K562 (cell line): ENCODE results near the gene NFE2. TPM values are rescaled to one million over a fixed set of nuclear protein-coding genes. Genes with fewer than 3 reads are reported as not detected.
A peak's percentile ranks its signal among the peaks of the same experiment; 100 is the strongest.

Experiments used
- BRD4 ChIP-seq: fragments of 200-600 bp; sonication (generic); IDR thresholded peaks from 2 replicates; pipeline ENCODE4 v1.6.1; 2017; ENCODE audit warnings: inconsistent platforms
- CHD2 ChIP-seq: IDR thresholded peaks from 2 replicates; pipeline ENCODE4 v1.6.1; 2011; ENCODE audit warnings: low read depth, low read length
- CREBBP ChIP-seq: IDR thresholded peaks from one replicate; pipeline ENCODE4 v1.6.1; 2012; ENCODE audit warnings: low read depth, mild to moderate bottlenecking, control low read depth, inconsistent platforms, low read length
- JUND ChIP-seq, 2 experiments: IDR thresholded peaks; 2 replicates in 1 of 2; 3 replicates in 1 of 2; pipeline ENCODE4 v1.6.1; 2011; ENCODE audit warnings: borderline replicate concordance in 2 of 2, low read depth in 2 of 2, low read length in 2 of 2, improper control_type of control experiment in 1 of 2, missing biosample characterization in 1 of 2, missing genetic modification characterization in 1 of 2, missing genetic modification reagents in 1 of 2
- KAT7 ChIP-seq: sonication (generic); formaldehyde crosslinking; IDR thresholded peaks from 2 replicates; pipeline ENCODE4 v1.8.0; 2022; ENCODE audit warnings: missing genetic modification reagents, mild to moderate bottlenecking, borderline replicate concordance
- LEF1 ChIP-seq: fragments of 450-650 bp; IDR thresholded peaks from 2 replicates; pipeline ENCODE4 v1.6.1; 2016; ENCODE audit warnings: mild to moderate bottlenecking
- MAFF ChIP-seq: IDR thresholded peaks from 2 replicates; pipeline ENCODE4 v1.6.1; 2012; ENCODE audit warnings: low read length, improper control_type of control experiment
- SAP30 ChIP-seq: fragments of 200-600 bp; sonication (generic); IDR thresholded peaks from 2 replicates; pipeline ENCODE4 v1.6.1; 2012; ENCODE audit warnings: borderline replicate concordance, low read depth, mild to moderate bottlenecking, moderate library complexity, low read length, control low read depth, inconsistent platforms; ENCODE audit not compliant: insufficient read depth, poor library complexity, severe bottlenecking
- SIX5 ChIP-seq, 2 experiments: IDR thresholded peaks; 2 replicates each; pipeline ENCODE4 v1.6.1; 2011; ENCODE audit warnings: low read length in 2 of 2, borderline replicate concordance in 1 of 2, low read depth in 1 of 2, mild to moderate bottlenecking in 1 of 2, moderate library complexity in 1 of 2; ENCODE audit not compliant: insufficient read depth in 1 of 2
- TCF7 ChIP-seq: sonication (generic); IDR thresholded peaks from 2 replicates; pipeline ENCODE4 v1.6.1; 2016; ENCODE audit warnings: antibody characterized with exemption, borderline replicate concordance
- ZEB2 ChIP-seq: fragments of 450-650 bp; IDR thresholded peaks from 2 replicates; pipeline ENCODE4 v1.6.1; 2016
- ZFX ChIP-seq: sonication (generic); formaldehyde crosslinking; IDR thresholded peaks from 2 replicates; pipeline ENCODE4 v1.8.0; 2022; ENCODE audit warnings: mild to moderate bottlenecking, missing genetic modification reagents, moderate library complexity
- ZNF134 ChIP-seq: fragments of 250-450 bp; sonication (Bioruptor Pico); conservative IDR thresholded peaks from 2 replicates; pipeline ENCODE4 v1.4.0; 2020
- ZNF395 ChIP-seq: fragments of 200-800 bp; sonication (Bioruptor generic); IDR thresholded peaks from 2 replicates; pipeline ENCODE4 v1.6.1; 2017; ENCODE audit warnings: missing genetic modification characterization, missing compliant biosample characterization
- polyA plus RNA-seq, 8 experiments: library from polyadenylated mRNA; depleted of rRNA in 4 of 8; stranded (reverse) in 5 of 8; unstranded in 3 of 8; fragments of >200 nt; fragmentation: Nextera tagmentation in 2 of 8; fragmentation: Illumina TruSeq in 1 of 8; extraction: Ambion mirVana in 2 of 8; extraction: Trizol in 1 of 8; gene quantifications; 2 replicates each; pipeline versions ENCODE4 v1.2.1 to v1.2.3, GENCODE V29; 2011 to 2014; ENCODE audit warnings: inconsistent platforms in 1 of 8, missing spikeins in 1 of 8
- total RNA-seq, 7 experiments: library from RNA; depleted of rRNA in 6 of 7; stranded (reverse); fragments of >200 nt in 6 of 7; fragmentation: Illumina TruSeq in 2 of 7; extraction: Trizol in 2 of 7; gene quantifications; 2 replicates each; pipeline versions ENCODE4 v1.2.1 to v1.2.3, GENCODE V29; 2011 to 2021; ENCODE audit warnings: low replicate concordance in 1 of 7
- TF ChIP-seq, protein P1 (sequence below): sonication (generic); formaldehyde crosslinking; IDR thresholded peaks from 2 replicates; pipeline ENCODE4 v1.8.0; 2023; ENCODE audit warnings: mild to moderate bottlenecking, missing genetic modification reagents
- TF ChIP-seq, protein P2 (sequence below): sonication (generic); formaldehyde crosslinking; IDR thresholded peaks from 2 replicates; pipeline ENCODE4 v1.8.0; 2023; ENCODE audit warnings: mild to moderate bottlenecking, missing genetic modification reagents
- TF ChIP-seq, protein P3 (sequence below), 2 experiments: fragments of 450-650 bp in 1 of 2; sonication (generic) in 1 of 2; formaldehyde crosslinking in 1 of 2; IDR thresholded peaks in 1 of 2; conservative IDR thresholded peaks in 1 of 2; 2 replicates each; pipeline versions ENCODE4 v1.6.1 to v1.8.1; 2016 to 2023; ENCODE audit warnings: mild to moderate bottlenecking in 2 of 2, moderate library complexity in 2 of 2, inconsistent platforms in 1 of 2, missing genetic modification reagents in 1 of 2

Gene NFE2
- total and polyA plus RNA-seq, 9 of the 15 experiments (the other 6 are each of a cell fraction or from before 2014, with no cell fraction given), result 12.3 to 282 (median 208) TPM

DNA sequence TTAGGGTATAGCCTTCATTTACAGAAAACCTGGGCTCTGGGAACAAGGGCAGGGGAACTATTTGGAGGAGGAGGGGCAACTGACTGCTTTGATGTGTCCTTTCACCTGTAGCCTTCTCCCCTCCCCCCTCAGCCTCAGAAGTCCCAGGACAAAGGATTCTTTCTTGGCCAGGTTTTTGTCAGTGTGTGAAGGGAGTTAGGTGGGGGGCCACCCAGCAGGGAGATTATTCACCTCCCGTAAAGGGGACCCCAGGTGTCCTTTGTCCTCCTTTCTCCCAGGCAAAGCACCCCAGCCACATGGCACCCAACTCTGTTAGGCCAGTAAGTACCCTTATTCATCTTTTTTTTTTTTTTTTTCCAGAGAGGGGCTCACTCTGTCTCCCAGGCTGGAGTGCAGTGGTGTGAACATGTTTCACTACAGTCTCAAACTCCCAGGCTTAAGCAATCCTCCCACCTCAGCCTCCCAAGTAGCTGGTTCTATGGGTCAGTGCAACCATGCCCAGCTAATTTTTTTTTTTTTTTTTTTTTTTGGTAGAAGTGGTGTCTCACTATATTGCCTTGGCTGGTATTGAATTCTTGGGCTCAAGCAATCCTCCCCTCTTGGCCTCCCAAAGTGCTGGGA is 723 bp upstream of the NFE2 start (continued):
- TF ChIP-seq ZNF395 (0 out of 2 replicates have a peak, but pooled peaks have one; percentile 2), TCF7 (0 out of 2 replicates have a peak, but pooled peaks have one; percentile 50), SAP30 (peak; percentile 1), BRD4 (no peak), CREBBP (no peak), MAFF (no peak), JUND (IDR thresholded peaks at IDR 0.05; ENCODE audit: borderline replicate concordance, low read depth, low read length) (0 out of 2 replicates have a peak, but pooled peaks have one; percentile 2), JUND (tag; IDR thresholded peaks at IDR 0.05; ENCODE audit: borderline replicate concordance, low read depth, low read length) (no peak), ZEB2 (no peak; the same call in 1 of the 2 replicates), LEF1 (peak; percentile 86; the same call in 1 of the 2 replicates), ZFX (CRISPR knock-in tag) (no peak), CHD2 (no peak), ZNF134 (CRISPR knock-in tag) (no peak), KAT7 (CRISPR knock-in tag) (0 out of 2 replicates have a peak, but pooled peaks have one; percentile 5), SIX5 (IDR thresholded peaks at IDR 0.05; ENCODE audit: borderline replicate concordance in 1 of 2, insufficient read depth in 1 of 2, low read depth in 1 of 2, low read length in 2 of 2) (no peak)
- TF ChIP-seq, protein P1, sequence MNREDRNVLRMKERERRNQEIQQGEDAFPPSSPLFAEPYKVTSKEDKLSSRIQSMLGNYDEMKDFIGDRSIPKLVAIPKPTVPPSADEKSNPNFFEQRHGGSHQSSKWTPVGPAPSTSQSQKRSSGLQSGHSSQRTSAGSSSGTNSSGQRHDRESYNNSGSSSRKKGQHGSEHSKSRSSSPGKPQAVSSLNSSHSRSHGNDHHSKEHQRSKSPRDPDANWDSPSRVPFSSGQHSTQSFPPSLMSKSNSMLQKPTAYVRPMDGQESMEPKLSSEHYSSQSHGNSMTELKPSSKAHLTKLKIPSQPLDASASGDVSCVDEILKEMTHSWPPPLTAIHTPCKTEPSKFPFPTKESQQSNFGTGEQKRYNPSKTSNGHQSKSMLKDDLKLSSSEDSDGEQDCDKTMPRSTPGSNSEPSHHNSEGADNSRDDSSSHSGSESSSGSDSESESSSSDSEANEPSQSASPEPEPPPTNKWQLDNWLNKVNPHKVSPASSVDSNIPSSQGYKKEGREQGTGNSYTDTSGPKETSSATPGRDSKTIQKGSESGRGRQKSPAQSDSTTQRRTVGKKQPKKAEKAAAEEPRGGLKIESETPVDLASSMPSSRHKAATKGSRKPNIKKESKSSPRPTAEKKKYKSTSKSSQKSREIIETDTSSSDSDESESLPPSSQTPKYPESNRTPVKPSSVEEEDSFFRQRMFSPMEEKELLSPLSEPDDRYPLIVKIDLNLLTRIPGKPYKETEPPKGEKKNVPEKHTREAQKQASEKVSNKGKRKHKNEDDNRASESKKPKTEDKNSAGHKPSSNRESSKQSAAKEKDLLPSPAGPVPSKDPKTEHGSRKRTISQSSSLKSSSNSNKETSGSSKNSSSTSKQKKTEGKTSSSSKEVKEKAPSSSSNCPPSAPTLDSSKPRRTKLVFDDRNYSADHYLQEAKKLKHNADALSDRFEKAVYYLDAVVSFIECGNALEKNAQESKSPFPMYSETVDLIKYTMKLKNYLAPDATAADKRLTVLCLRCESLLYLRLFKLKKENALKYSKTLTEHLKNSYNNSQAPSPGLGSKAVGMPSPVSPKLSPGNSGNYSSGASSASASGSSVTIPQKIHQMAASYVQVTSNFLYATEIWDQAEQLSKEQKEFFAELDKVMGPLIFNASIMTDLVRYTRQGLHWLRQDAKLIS (CRISPR knock-in tag), result 0 out of 2 replicates have a peak, but pooled peaks have one; percentile 28
- TF ChIP-seq, protein P2, sequence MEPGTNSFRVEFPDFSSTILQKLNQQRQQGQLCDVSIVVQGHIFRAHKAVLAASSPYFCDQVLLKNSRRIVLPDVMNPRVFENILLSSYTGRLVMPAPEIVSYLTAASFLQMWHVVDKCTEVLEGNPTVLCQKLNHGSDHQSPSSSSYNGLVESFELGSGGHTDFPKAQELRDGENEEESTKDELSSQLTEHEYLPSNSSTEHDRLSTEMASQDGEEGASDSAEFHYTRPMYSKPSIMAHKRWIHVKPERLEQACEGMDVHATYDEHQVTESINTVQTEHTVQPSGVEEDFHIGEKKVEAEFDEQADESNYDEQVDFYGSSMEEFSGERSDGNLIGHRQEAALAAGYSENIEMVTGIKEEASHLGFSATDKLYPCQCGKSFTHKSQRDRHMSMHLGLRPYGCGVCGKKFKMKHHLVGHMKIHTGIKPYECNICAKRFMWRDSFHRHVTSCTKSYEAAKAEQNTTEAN (CRISPR knock-in tag), result no peak
- TF ChIP-seq, protein P3, sequence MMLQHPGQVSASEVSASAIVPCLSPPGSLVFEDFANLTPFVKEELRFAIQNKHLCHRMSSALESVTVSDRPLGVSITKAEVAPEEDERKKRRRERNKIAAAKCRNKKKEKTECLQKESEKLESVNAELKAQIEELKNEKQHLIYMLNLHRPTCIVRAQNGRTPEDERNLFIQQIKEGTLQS (IDR thresholded peaks at IDR 0.05), result no peak
- TF ChIP-seq, protein P3 (CRISPR knock-in tag; conservative IDR thresholded peaks at IDR 0.05), result no peak
